MM.1S (cell line): ENCODE data around the gene VCP.

ENCODE experiments used
- EZH2 ChIP-seq: fragments of 300-600 bp; sonication (generic); optimal IDR thresholded peaks from 2 replicates; pipeline ENCODE3; 2017; ENCODE audit warnings: low read depth, mild to moderate bottlenecking, antibody characterized with exemption, low read length, mixed read lengths
- TF ChIP-seq, protein P1 (sequence below): fragments of 300-600 bp; sonication (generic); IDR thresholded peaks from 2 replicates; pipeline ENCODE4 v1.5.1; 2016; ENCODE audit warnings: antibody characterized with exemption, low read length, mixed read lengths

DNA sequence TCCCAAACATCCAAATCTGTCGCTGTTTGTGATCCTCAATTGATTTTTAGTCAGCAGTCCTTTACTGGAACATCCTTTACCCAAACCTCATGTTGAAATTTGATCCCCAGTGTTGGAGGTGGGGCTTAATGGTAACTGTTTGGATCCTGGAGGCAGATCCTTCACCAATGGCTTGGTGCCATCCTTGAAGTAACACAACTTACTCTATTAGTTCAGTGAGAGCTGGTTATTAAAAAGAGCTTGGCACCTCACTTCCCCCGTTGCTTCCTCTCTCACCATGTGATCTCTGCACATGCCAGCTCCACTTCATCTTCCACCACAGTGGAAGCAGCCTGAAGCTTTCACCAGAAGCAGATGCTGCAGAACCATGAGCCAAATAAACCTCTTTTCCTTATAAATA, 42.6 kb downstream of the VCP start:
- TF ChIP-seq, protein P1, sequence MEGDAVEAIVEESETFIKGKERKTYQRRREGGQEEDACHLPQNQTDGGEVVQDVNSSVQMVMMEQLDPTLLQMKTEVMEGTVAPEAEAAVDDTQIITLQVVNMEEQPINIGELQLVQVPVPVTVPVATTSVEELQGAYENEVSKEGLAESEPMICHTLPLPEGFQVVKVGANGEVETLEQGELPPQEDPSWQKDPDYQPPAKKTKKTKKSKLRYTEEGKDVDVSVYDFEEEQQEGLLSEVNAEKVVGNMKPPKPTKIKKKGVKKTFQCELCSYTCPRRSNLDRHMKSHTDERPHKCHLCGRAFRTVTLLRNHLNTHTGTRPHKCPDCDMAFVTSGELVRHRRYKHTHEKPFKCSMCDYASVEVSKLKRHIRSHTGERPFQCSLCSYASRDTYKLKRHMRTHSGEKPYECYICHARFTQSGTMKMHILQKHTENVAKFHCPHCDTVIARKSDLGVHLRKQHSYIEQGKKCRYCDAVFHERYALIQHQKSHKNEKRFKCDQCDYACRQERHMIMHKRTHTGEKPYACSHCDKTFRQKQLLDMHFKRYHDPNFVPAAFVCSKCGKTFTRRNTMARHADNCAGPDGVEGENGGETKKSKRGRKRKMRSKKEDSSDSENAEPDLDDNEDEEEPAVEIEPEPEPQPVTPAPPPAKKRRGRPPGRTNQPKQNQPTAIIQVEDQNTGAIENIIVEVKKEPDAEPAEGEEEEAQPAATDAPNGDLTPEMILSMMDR = no peak
- TF ChIP-seq EZH2 = no peak
